Activated B cell treated with CpG ODN at 0.5 μM for 24 hours (primary cell): Measurements from ENCODE around the gene PHC2. TPM values are rescaled to one million over a fixed set of nuclear protein-coding genes. Genes with fewer than 3 reads are reported as not detected.

Experiments used
- ATAC-seq: fragments of 200-7000 bp; cut with Tn5 transposase; one replicate; pipeline ENCODE4 v1.10.0; 2021; ENCODE audit warnings: low read depth, mild to moderate bottlenecking, moderate library complexity
- CTCF ChIA-PET: fragments of 350-600 bp; sonication (Branson Sonifier 250); formaldehyde crosslinking; loops from one replicate; lab custom pipeline; 2021; ENCODE audit warnings: antibody characterized with exemption; lab: Charles Lee
- POLR2A ChIA-PET: fragments of 350-600 bp; sonication (Branson Sonifier 250); formaldehyde crosslinking; loops from one replicate; lab custom pipeline; 2021; ENCODE audit warnings: antibody characterized with exemption; lab: Charles Lee
- DNase-seq: peaks from one replicate; pipeline ENCODE4 v3.0.0; 2022
- H3K27ac Mint-ChIP-seq: one replicate; pipeline ENCODE4 v1.8.0; 2020; ENCODE audit warnings: mixed read lengths
- H3K27me3 Mint-ChIP-seq: one replicate; pipeline ENCODE4 v1.8.0; 2021; ENCODE audit warnings: mixed read lengths
- H3K36me3 Mint-ChIP-seq: one replicate; pipeline ENCODE4 v1.8.0; 2021; ENCODE audit warnings: low read depth, mixed read lengths
- H3K4me1 Mint-ChIP-seq: one replicate; pipeline ENCODE4 v1.8.0; 2021; ENCODE audit warnings: mixed read lengths
- H3K4me3 Mint-ChIP-seq: one replicate; pipeline ENCODE4 v1.8.0; 2020; ENCODE audit warnings: mild to moderate bottlenecking, mixed read lengths
- H3K9me3 Mint-ChIP-seq: one replicate; pipeline ENCODE4 v1.8.0; 2020; ENCODE audit warnings: mixed read lengths
- CTCF ChIP-seq: fragments of 200-600 bp; IDR thresholded peaks from one replicate; pipeline ENCODE4 v1.8.0; 2022; ENCODE audit warnings: antibody characterized with exemption, mild to moderate bottlenecking
- intact Hi-C: fragments of 100-400 bp; cut with micrococcal nuclease; formaldehyde crosslinking; loops from one replicate; pipeline ENCODE4 v1.15.1; 2024
- total RNA-seq: library from RNA; stranded (reverse); gene quantifications from 2 replicates; pipeline ENCODE4 v1.2.3, GENCODE V29; 2022

Gene PHC2
- total RNA-seq, 1 donor from 2014 or later, result 16.4 TPM

DNA sequence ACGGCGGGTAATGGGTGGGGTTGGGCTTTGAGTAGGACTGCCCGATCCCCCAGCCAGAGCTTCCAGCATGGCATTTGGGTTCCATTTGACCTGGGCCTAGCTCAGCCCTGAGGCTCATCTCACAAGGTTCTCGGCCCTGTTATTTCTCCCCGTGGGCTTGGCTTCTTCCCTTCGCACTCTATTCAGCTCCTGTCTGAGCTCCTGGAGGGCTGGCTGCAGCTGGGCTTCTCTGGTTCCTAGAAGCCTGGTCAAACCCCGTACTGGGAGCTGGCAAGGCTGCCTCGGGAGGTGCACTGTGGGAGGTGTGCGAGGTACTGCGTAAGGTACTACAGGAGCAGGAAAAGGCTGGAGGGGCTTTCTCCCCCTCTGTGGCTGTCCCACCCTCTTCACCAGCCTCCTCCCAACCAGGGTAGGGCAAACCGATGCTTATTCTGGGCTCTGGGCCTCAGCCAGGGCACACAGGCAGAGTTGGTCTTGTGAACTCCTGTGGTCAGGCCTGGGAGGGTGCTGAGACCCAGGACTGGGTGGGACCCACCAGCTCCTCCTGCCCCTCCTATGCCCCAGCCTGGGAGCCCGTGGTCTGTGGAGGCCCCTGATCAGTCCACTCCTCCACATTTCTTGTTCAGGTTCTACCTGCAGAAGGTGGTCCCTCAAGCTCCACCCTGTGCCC lies 110.8 kb downstream of the PHC2 start:
- DNase-seq, result no peak
- Mint-ChIP-seq H3K27ac (no peak overlapping the region), H3K4me3 (no peak overlapping the region), H3K36me3 (peaks cover 24% of the 10 kb centered on the region), H3K27me3 (no peaks in the 10 kb centered on the region), H3K9me3 (no peaks in the 10 kb centered on the region), H3K4me1 (no peaks in the 10 kb centered on the region)
- POLR2A ChIA-PET, result no interaction called here
- TF ChIP-seq CTCF, result no peak
- intact Hi-C loops, result no loop called here
- ATAC-seq, result no peak
- CTCF ChIA-PET, result no interaction called here

GRCh38 chr1:33319186-33319948 lies 111.5 kb downstream of the PHC2 start:
- no peak for TF ChIP-seq CTCF
- peaks cover 17% of the 10 kb centered on the region for H3K36me3 Mint-ChIP-seq
- POLR2A ChIA-PET, result no interaction called here
- ATAC-seq (no peak), DNase-seq (no peak)
- no peak overlapping the region for H3K27ac Mint-ChIP-seq
- H3K27me3 Mint-ChIP-seq, result no peaks in the 10 kb centered on the region
- no peaks in the 10 kb centered on the region for H3K4me1 Mint-ChIP-seq
- H3K4me3 Mint-ChIP-seq, result no peak overlapping the region
- no peaks in the 10 kb centered on the region for H3K9me3 Mint-ChIP-seq
- CTCF ChIA-PET, result no interaction called here
- intact Hi-C loops, result no loop called here

GRCh38 chr1:33317946-33318345 lies 112.9 kb downstream of the PHC2 start:
- TF ChIP-seq CTCF, result no peak
- DNase-seq (no peak), ATAC-seq (no peak)
- Mint-ChIP-seq H3K27ac (no peak overlapping the region), H3K4me1 (no peaks in the 10 kb centered on the region), H3K9me3 (no peaks in the 10 kb centered on the region), H3K4me3 (no peak overlapping the region), H3K27me3 (no peaks in the 10 kb centered on the region), H3K36me3 (peaks cover 3% of the 10 kb centered on the region)
- CTCF ChIA-PET, result no interaction called here
- intact Hi-C loops, result no loop called here
- POLR2A ChIA-PET, result no interaction called here

- ATAC-seq, result no peak
- ChIA-PET POLR2A (no interaction called here), CTCF (no interaction called here)
- Mint-ChIP-seq H3K4me1 (no peaks in the 10 kb centered on the region), H3K36me3 (no peaks in the 10 kb centered on the region), H3K4me3 (no peak overlapping the region), H3K27ac (no peak overlapping the region), H3K27me3 (no peaks in the 10 kb centered on the region), H3K9me3 (no peaks in the 10 kb centered on the region)
- no peak for TF ChIP-seq CTCF
- intact Hi-C loops, result no loop called here
- DNase-seq, result no peak
Observed at GRCh38 chr1:33317354-33317753, 113.5 kb downstream of the PHC2 start.

DNA sequence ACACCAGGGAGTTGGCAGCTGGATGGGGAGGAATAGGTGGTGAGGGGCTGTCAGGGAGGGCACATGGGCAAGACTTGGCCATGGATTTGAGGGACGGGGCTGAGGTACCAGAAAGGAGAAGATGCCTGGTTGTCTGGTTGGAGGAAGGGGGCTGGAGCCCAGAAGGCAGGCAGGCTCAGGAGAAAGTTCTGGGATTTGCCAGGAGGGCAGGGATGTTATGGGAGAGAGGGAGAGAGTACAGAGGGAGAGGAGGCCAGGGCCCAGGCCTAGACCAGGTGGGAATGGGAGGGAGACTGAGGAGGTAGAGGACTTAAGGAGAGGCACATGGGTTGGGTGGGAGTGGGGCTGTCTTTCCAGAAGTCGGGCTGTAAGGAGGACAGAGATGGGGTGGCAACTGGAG lies 114.3 kb downstream of the PHC2 start:
- intact Hi-C loops, result no loop called here

More for the DNA sequence above, 114.3 kb downstream of the PHC2 start:
- DNase-seq, result no peak
- POLR2A ChIA-PET, result no interaction called here
- TF ChIP-seq CTCF, result no peak
- Mint-ChIP-seq H3K36me3 (no peaks in the 10 kb centered on the region), H3K27ac (no peak overlapping the region), H3K9me3 (no peaks in the 10 kb centered on the region), H3K27me3 (no peaks in the 10 kb centered on the region), H3K4me3 (no peak overlapping the region), H3K4me1 (no peaks in the 10 kb centered on the region)
- ATAC-seq, result no peak
- CTCF ChIA-PET, result no interaction called here
